ENCODE measurements around the gene RNASET2. TPM values are rescaled to one million over a fixed set of nuclear protein-coding genes. Genes with fewer than 3 reads are reported as not detected.

The RNASET2 gene
- total RNA-seq, 1 donor from 2014 or later = 20.3 TPM

GRCh38 chr6:166928644-166929541 is 27.5 kb downstream of the RNASET2 start:
- Mint-ChIP-seq H3K36me3 (ENCODE audit: unreplicated experiment) (no peaks in the 10 kb centered on the region), H3K9me3 (ENCODE audit: unreplicated experiment) (no peaks in the 10 kb centered on the region), H3K4me1 (ENCODE audit: unreplicated experiment) (no peaks in the 10 kb centered on the region), H3K27me3 (ENCODE audit: unreplicated experiment) (no peaks in the 10 kb centered on the region), H3K27ac (ENCODE audit: unreplicated experiment) (no peak overlapping the region), H3K4me3 (ENCODE audit: unreplicated experiment) (no peak overlapping the region)
- peak; percentile 79 for DNase-seq (ENCODE audit: extremely low spot score, unreplicated experiment)
- TF ChIP-seq CTCF (IDR thresholded peaks at IDR 0.05) = no peak

GRCh38 chr6:166927935-166928643 is 28.3 kb downstream of the RNASET2 start:
- Mint-ChIP-seq H3K27ac (ENCODE audit: unreplicated experiment) (no peak overlapping the region), H3K36me3 (ENCODE audit: unreplicated experiment) (no peaks in the 10 kb centered on the region), H3K4me1 (ENCODE audit: unreplicated experiment) (no peaks in the 10 kb centered on the region), H3K4me3 (ENCODE audit: unreplicated experiment) (no peak overlapping the region), H3K27me3 (ENCODE audit: unreplicated experiment) (no peaks in the 10 kb centered on the region), H3K9me3 (ENCODE audit: unreplicated experiment) (no peaks in the 10 kb centered on the region)
- no peak for TF ChIP-seq CTCF (IDR thresholded peaks at IDR 0.05)
- DNase-seq (ENCODE audit: extremely low spot score, unreplicated experiment) = peak; percentile 62

- Mint-ChIP-seq H3K4me1 (ENCODE audit: unreplicated experiment) (no peaks in the 10 kb centered on the region), H3K27me3 (ENCODE audit: unreplicated experiment) (no peaks in the 10 kb centered on the region), H3K27ac (ENCODE audit: unreplicated experiment) (no peak overlapping the region), H3K9me3 (ENCODE audit: unreplicated experiment) (no peaks in the 10 kb centered on the region), H3K4me3 (ENCODE audit: unreplicated experiment) (no peak overlapping the region), H3K36me3 (ENCODE audit: unreplicated experiment) (no peaks in the 10 kb centered on the region)
- TF ChIP-seq CTCF (IDR thresholded peaks at IDR 0.05) = no peak
- DNase-seq (ENCODE audit: extremely low spot score, unreplicated experiment) = peak; percentile 64
Measured at GRCh38 chr6:166927240-166927934, 29.0 kb downstream of the RNASET2 start.

- Mint-ChIP-seq H3K27me3 (ENCODE audit: unreplicated experiment) (no peaks in the 10 kb centered on the region), H3K4me1 (ENCODE audit: unreplicated experiment) (no peaks in the 10 kb centered on the region), H3K27ac (ENCODE audit: unreplicated experiment) (no peak overlapping the region)
Measured at GRCh38 chr6:166926748-166927147, 29.6 kb downstream of the RNASET2 start.

More at GRCh38 chr6:166926748-166927147, 29.6 kb downstream of the RNASET2 start:
- no peak overlapping the region for H3K4me3 Mint-ChIP-seq (ENCODE audit: unreplicated experiment)
- no peaks in the 10 kb centered on the region for H3K36me3 Mint-ChIP-seq (ENCODE audit: unreplicated experiment)
- peak; percentile 56 for DNase-seq (ENCODE audit: extremely low spot score, unreplicated experiment)
- TF ChIP-seq CTCF (IDR thresholded peaks at IDR 0.05) = no peak
- no peaks in the 10 kb centered on the region for H3K9me3 Mint-ChIP-seq (ENCODE audit: unreplicated experiment)

All from osteocyte (in vitro differentiated cells).